ENCODE results near the gene GRK5. TPM values are rescaled to one million over a fixed set of nuclear protein-coding genes. Genes with fewer than 3 reads are reported as not detected.
"Not testable (repeated sequence)": the region's sequence is repeated elsewhere in the genome, so short reads cannot be mapped to it uniquely, and the experiment has no call there.

GRK5 gene
- total RNA-seq, 1 experiment from 2014 or later = 1.2 TPM

GRCh38 chr10:119431773-119432135 is 224.4 kb downstream of the GRK5 start:
- no peak overlapping the region for H4K5ac ChIP-seq (ENCODE audit: insufficient read length, low read depth, low read length)
- H3K27ac ChIP-seq (ENCODE audit: insufficient read length, low read depth, low read length) = no peak overlapping the region
- WGBS (ENCODE audit: extremely low coverage, insufficient read length, low lambda C conversion rate) = no CpG with 5 or more reads among the region's 3 CpGs
- no peaks in the 10 kb centered on the region for H3K79me1 ChIP-seq (ENCODE audit: insufficient read depth, low read depth, low read length, poor library complexity, severe bottlenecking)
- H3K9ac ChIP-seq (ENCODE audit: extremely low read depth, insufficient read length, low read length) = no peak overlapping the region
- H3K27me3 ChIP-seq (ENCODE audit: insufficient read depth, low read length) = no peaks in the 10 kb centered on the region
- no peak overlapping the region for H2BK12ac ChIP-seq (ENCODE audit: insufficient read length, low read depth, low read length)
- no peaks in the 10 kb centered on the region for H3K79me2 ChIP-seq (ENCODE audit: insufficient read depth, low read length)
- DNase-seq = no peak
- peaks cover 23 to 26% of the 10 kb centered on the region in 2 experiments for H3K9me3 Mint-ChIP-seq
- no peak overlapping the region for H2AFZ ChIP-seq (ENCODE audit: low read length)
- no peak overlapping the region for H3K27ac Mint-ChIP-seq
- no peaks in the 10 kb centered on the region for H3K4me1 ChIP-seq (ENCODE audit: insufficient read depth, low read length)
- H2BK15ac ChIP-seq (ENCODE audit: low read depth, low read length) = no peak overlapping the region
- H3K56ac ChIP-seq (ENCODE audit: insufficient read length, low read depth, low read length) = no peak overlapping the region
- H3K14ac ChIP-seq (ENCODE audit: insufficient read depth, low read length) = no peak overlapping the region; the same call in 1 of the 2 replicates
- H3K4me1 Mint-ChIP-seq = no peaks in the 10 kb centered on the region
- H3K9me3 ChIP-seq (ENCODE audit: control insufficient read depth, low read depth, low read length) = no peaks in the 10 kb centered on the region
- H3K27me3 Mint-ChIP-seq (ENCODE audit: low read depth) = peaks cover 10% of the 10 kb centered on the region
- H3K4me2 ChIP-seq (ENCODE audit: insufficient read depth, insufficient read length, low read length) = no peak overlapping the region
- no peak overlapping the region for H3T11ph ChIP-seq (ENCODE audit: low read length)
- H3K23me2 ChIP-seq (ENCODE audit: insufficient read length, low read depth, low read length, poor library complexity, severe bottlenecking) = no peaks in the 10 kb centered on the region
- H2BK20ac ChIP-seq (ENCODE audit: low read depth, low read length, poor library complexity, severe bottlenecking) = no peak overlapping the region
- H2AK5ac ChIP-seq (ENCODE audit: insufficient read length, low read length) = no peak overlapping the region
- no peaks in the 10 kb centered on the region for H4K20me1 ChIP-seq (ENCODE audit: control insufficient read depth, insufficient read depth, insufficient read length)
- TF ChIP-seq CTCF (conservative IDR thresholded peaks at IDR 0.05) = no peak
- H4K91ac ChIP-seq (ENCODE audit: insufficient read length, low read depth, low read length) = no peak overlapping the region
- peaks cover 14 to 23% (median 20%) of the 10 kb centered on the region in 3 experiments for H3K36me3 Mint-ChIP-seq (ENCODE audit: insufficient read depth in 1 of 3, low read depth in 3 of 3)
- no peak overlapping the region for H3K4ac ChIP-seq (ENCODE audit: low read depth, low read length)
- H3K4me3 Mint-ChIP-seq = no peak overlapping the region
- H3K18ac ChIP-seq (ENCODE audit: insufficient read length, low read depth, low read length) = no peak overlapping the region
- no peak overlapping the region for H3K23ac ChIP-seq (ENCODE audit: insufficient read length, low read depth, low read length)
- H2BK120ac ChIP-seq (ENCODE audit: low read depth, low read length, poor library complexity, severe bottlenecking) = no peak overlapping the region
- no peak overlapping the region for H2BK5ac ChIP-seq (ENCODE audit: insufficient read length, low read length)
- H4K8ac ChIP-seq (replicated peaks; ENCODE audit: insufficient read length, low read depth, low read length) = no peak overlapping the region

GRCh38 chr10:119434942-119435341 is 227.6 kb downstream of the GRK5 start:
- not testable (repeated sequence) for H2BK20ac ChIP-seq (ENCODE audit: low read depth, low read length, poor library complexity, severe bottlenecking); H3K23me2 ChIP-seq (ENCODE audit: insufficient read length, low read depth, low read length, poor library complexity, severe bottlenecking); H3K4me2 ChIP-seq (ENCODE audit: insufficient read depth, insufficient read length, low read length); H3K27ac Mint-ChIP-seq; H3K4me3 Mint-ChIP-seq; H3K79me1 ChIP-seq (ENCODE audit: insufficient read depth, low read depth, low read length, poor library complexity, severe bottlenecking); H3K9me3 ChIP-seq (ENCODE audit: control insufficient read depth, low read depth, low read length); H3K4me1 Mint-ChIP-seq; H3T11ph ChIP-seq (ENCODE audit: low read length); H2BK5ac ChIP-seq (ENCODE audit: insufficient read length, low read length); H2AFZ ChIP-seq (ENCODE audit: low read length); H2BK120ac ChIP-seq (ENCODE audit: low read depth, low read length, poor library complexity, severe bottlenecking); H3K79me2 ChIP-seq (ENCODE audit: insufficient read depth, low read length); H3K27ac ChIP-seq (ENCODE audit: insufficient read length, low read depth, low read length); H2AK5ac ChIP-seq (ENCODE audit: insufficient read length, low read length); H4K5ac ChIP-seq (ENCODE audit: insufficient read length, low read depth, low read length); H3K23ac ChIP-seq (ENCODE audit: insufficient read length, low read depth, low read length); H3K56ac ChIP-seq (ENCODE audit: insufficient read length, low read depth, low read length); H4K20me1 ChIP-seq (ENCODE audit: control insufficient read depth, insufficient read depth, insufficient read length); H3K18ac ChIP-seq (ENCODE audit: insufficient read length, low read depth, low read length); DNase-seq; H3K9ac ChIP-seq (ENCODE audit: extremely low read depth, insufficient read length, low read length); H3K4ac ChIP-seq (ENCODE audit: low read depth, low read length); H4K8ac ChIP-seq (replicated peaks; ENCODE audit: insufficient read length, low read depth, low read length); H3K4me1 ChIP-seq (ENCODE audit: insufficient read depth, low read length); H3K27me3 ChIP-seq (ENCODE audit: insufficient read depth, low read length); H4K91ac ChIP-seq (ENCODE audit: insufficient read length, low read depth, low read length); H3K14ac ChIP-seq (ENCODE audit: insufficient read depth, low read length); H2BK12ac ChIP-seq (ENCODE audit: insufficient read length, low read depth, low read length); H2BK15ac ChIP-seq (ENCODE audit: low read depth, low read length)
- peaks cover 18% of the 10 kb centered on the region for H3K27me3 Mint-ChIP-seq (ENCODE audit: low read depth)
- peaks cover 26 to 29% of the 10 kb centered on the region in 2 experiments for H3K9me3 Mint-ChIP-seq
- WGBS (ENCODE audit: extremely low coverage, insufficient read length, low lambda C conversion rate) = no CpG with 5 or more reads among the region's 5 CpGs
- peaks cover 16 to 23% (median 20%) of the 10 kb centered on the region in 3 experiments for H3K36me3 Mint-ChIP-seq (ENCODE audit: insufficient read depth in 1 of 3, low read depth in 3 of 3)

Data from H9 (cell line).